ENCODE results near the gene TNFAIP2.

TNFAIP2 gene

DNA sequence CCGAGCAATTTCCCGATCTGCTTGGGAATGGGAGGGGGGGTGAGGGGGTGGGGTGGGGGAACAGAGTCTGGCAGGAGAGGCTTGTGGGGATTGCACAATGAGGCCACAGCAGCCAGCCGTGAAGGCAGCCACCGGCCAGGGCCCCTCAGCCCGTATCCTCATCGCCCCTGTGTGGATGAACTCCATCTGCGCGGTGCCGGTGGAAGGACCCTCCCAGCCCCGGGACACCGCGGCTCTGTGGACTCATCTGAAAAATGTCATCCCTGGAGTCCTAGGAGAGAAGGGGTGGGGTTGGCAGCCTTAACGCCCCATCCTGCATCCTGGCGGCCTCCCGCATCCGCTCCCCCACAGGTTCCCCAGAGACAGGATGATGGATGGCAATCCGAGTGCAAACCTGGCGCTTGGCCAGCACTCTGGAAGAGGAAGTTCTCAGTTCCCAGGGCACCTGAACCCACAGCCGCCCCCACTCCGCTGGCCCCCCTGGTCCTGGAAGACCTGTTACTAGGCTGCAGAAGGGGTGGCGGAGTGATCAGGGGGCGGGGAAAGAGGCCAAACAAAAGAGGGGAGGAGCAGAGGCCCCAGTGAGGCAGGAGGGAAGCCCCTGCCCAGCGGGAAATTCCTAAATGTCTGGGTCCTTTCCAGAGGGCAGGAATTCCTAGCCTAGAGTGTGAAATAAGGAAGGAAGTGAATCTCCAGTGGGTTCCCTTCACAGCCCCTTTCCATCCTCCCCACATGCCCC lies 1.2 kb upstream of the TNFAIP2 start:
- no peak for DNase-seq (ENCODE audit: low read depth in 2 of 2)

DNA sequence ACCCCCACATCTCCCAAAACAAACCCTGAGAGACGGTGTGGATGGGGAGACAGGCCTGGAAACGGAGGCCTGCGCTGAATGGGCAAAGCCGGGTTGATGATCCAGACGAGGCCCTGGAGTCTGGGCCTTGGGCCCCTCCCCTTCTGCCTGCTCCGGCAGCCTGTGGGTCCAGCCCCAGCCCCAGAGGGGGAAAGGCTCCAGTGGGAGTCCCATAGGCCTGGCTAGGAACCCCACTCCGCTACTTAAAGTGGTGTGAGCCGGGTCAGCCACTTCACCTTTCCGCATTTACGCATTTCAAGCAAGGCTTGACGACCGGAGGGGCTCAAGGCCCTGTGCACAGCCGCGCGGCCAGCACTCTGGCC lies 695 bp upstream of the TNFAIP2 start:
- no peak for DNase-seq (ENCODE audit: low read depth in 2 of 2)

GRCh38 chr14:103123634-103124500 lies 606 bp downstream of the TNFAIP2 start:
- DNase-seq (ENCODE audit: low read depth in 2 of 2) = no peak

DNA sequence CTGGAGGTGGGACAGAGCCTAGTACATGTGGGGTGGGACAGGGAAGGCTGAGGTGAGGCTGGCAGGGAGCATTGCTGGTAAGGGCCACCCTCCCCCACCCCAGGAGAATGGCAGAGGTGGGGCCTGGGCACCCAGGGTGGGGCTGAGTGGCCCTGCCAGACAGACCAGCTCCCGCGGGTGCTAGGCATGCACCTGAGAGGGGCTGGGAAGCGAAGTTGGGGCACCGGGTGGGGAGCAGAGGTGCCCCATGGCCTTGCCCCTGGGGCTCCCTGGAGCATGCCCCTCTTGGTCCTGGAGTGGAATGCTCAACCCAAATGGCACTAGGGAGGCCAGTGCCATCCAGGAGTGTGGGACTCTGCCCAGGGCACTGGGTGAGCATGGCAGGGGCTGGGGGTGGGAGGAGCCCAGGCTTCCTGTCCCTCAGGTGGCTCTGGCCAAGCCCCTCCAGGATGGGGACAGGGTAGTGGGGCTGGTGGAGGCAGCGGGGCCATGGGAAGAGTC lies 1.3 kb downstream of the TNFAIP2 start:
- no peak for DNase-seq (ENCODE audit: low read depth in 2 of 2)

DNA sequence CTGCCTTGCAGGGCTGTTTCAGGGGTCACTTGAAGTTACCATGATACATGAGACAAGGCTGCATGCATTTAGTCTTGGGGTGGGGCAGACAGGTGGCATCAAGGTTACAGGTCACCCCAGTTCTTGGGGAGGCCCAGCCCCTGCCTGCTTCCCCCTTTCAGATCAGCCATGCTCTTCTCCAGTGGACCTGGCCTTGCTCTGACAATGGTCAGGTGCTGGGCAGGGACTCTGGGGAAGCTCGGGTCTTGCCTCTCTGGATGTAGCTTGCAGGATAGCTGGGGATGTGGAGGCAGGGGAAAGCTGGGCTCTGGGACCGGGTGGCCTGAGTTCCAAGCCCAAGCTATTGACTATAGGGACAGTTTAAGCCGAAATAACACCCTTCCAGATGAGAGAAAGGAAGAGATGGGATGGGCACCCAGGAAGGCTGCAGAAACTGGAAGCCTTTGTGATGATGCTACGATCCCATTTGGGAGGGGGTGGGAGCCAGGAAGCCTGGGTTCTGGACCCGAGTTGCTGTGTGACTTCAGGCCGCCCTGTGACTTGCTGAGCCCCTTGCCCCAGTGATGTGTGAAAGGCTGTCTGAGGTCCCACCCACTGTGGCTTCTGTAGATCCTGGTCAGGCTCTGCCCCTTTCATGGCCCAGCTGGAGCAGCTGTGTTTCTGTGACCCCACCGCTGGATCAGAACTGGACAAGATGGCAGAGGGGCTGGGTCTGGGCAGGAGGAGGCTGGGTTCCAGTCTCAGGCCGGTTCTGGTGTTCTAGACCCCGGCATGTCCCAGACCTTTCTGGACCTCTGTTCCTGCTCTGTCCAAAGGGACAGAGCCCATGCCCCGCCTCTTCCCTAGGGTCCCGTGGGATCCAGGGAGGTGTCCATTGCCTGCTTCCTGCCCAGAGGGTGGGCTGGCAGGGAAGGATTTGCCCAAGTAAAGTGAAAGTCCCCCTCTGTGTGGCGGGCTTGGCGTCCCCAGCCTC lies 2.1 kb downstream of the TNFAIP2 start:
- no peak for DNase-seq (ENCODE audit: low read depth in 2 of 2)

- no peak for DNase-seq (ENCODE audit: low read depth in 2 of 2)
Measured at GRCh38 chr14:103126088-103126872, 3.0 kb downstream of the TNFAIP2 start.

GRCh38 chr14:103126873-103127304 lies 3.6 kb downstream of the TNFAIP2 start:
- DNase-seq (ENCODE audit: low read depth in 2 of 2) = no peak

DNA sequence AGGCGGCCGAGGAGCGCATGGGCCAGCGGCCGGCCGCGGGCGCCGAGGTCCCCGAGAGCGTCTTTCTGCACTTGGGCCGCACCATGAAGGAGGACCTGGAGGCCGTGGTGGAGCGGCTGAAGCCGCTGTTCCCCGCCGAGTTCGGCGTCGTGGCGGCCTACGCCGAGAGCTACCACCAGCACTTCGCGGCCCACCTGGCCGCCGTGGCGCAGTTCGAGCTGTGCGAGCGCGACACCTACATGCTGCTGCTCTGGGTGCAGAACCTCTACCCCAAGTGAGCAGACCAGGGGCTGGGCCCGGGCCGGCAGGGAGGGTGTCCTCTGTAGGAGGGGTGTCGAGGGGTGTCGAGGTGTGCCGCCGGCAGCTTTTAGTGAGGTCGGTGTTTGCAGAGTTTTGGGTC lies 4.1 kb downstream of the TNFAIP2 start:
- DNase-seq (ENCODE audit: low read depth in 2 of 2) = no peak

- DNase-seq (ENCODE audit: low read depth in 2 of 2) = no peak
Measured at GRCh38 chr14:103127861-103128598, 4.8 kb downstream of the TNFAIP2 start.

DNA sequence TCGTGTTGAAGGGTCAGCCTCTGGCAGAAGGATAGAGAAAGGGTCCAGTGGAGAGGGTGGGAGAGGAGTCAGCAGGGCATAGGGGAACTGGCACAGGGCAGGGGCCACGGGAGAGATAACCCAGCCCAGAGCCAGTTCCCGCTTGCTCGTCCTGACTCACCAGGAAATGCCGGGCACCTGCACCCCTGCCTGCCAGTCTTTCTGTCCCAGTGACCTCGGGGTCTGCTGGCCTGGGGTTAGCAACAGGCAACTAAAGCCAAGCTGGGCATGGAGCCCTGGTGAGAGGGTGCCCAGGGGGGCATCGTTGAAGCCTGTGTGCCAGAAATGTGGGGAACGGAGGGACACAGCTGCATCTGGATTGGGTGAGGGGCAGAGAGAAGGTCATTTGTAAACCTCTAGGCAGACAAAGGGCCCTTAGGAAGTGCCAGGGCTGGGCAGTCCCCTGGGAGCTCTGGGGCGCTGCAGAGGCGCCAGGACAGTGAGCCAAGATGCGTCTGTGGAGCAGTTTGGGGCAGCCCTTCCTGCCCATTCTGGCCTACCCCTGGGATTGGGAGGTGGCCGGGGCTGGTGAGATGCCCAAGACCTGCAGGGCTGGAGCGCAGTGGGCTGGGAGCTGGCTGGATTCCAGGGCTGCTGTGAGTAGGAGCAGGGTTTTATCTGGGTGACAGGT lies 5.5 kb downstream of the TNFAIP2 start:
- no peak for DNase-seq (ENCODE audit: low read depth in 2 of 2)

DNA sequence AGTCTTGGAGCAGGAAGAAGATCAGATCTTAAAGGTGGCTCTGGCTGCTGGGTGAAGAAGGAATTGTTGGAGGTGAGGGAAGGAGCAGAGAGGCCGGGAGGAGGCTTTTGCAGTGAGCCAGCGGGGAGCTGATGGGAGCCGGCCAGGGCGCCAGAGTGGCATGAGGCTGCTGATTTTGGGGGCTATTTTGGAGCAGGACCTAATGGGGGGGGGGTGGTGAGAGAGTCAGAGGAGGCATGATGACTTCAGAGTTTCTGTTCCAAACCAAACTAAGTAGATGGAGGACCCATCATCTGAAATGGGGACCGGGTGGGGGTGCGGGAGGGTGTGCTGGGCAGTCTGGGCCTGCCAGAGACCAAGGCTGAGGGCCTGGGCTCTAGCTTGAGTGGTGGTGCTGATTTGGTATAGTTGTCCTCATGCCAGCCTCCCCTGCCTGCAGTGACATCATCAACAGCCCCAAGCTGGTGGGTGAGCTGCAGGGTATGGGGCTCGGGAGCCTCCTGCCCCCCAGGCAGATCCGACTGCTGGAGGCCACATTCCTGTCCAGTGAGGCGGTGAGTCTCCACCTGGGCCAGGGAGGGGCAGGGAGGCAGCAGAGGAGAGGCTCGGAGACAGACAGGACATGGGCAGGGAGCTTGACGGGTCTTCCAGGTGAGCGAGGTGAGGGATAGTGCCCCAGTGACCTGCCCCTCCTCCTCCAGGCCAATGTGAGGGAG lies 6.2 kb downstream of the TNFAIP2 start:
- no peak for DNase-seq (ENCODE audit: low read depth in 2 of 2)

GRCh38 chr14:103130017-103130764 lies 6.9 kb downstream of the TNFAIP2 start:
- DNase-seq (ENCODE audit: low read depth in 2 of 2) = no peak

GRCh38 chr14:103130965-103131364 lies 7.7 kb downstream of the TNFAIP2 start:
- DNase-seq (ENCODE audit: low read depth in 2 of 2) = no peak

DNA sequence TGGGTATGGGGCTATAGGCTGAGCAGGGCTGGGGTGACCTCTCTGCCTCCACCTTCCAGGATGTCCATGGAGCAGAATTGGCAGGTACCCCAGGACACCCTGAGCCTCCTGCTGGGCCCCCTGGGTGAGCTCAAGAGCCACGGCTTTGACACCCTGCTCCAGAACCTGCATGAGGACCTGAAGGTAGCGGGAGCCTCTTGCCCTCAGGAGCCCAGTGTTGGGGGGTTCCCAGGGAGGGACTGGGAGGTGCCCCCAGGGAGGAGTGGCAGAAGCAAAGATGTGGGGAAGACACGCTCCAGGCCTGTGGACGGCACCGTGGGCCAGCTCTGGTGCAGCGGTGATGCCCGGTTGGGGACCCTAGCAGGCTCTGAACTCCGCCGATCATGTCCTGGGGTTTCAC lies 8.3 kb downstream of the TNFAIP2 start:
- no peak for DNase-seq (ENCODE audit: low read depth in 2 of 2)

DNA sequence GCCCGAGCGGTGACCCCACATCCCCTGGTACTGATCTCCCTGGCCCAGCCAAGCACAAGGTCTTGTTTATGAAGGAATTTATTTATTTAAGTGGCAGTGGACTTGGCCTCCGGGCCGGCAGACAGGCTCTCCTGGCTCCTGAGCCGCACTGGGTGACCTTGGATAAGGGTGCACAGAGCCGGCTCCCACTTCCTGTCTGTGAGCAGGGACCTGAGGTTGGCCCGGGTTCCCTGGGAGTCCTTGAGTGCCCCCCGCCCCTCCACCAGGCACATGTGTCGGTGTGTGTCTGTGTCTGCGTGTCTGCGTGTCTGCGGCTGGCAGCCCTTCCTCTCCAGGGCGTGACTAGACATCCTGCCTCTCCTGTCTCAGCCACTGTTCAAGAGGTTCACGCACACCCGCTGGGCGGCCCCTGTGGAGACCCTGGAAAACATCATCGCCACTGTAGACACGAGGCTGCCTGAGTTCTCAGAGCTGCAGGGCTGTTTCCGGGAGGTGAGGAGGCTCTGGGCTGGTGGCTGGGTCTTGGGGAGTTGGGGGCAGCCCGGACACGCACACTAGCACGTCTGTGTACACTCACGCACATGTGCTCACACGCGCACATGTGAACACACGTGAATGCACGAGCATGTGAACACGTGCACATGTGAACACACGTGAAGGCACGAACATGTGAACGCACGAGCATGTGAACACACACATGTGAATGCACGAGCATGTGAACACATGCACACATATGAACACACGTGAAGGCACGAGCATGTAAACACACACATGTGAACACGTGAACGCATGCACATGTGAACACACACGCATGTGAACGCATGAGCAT lies 9.3 kb downstream of the TNFAIP2 start:
- DNase-seq (ENCODE audit: low read depth in 2 of 2) = no peak

GRCh38 chr14:103133210-103134140 lies 10.2 kb downstream of the TNFAIP2 start:
- DNase-seq (ENCODE audit: low read depth in 2 of 2) = no peak

Measured in stimulated activated CD8-positive, alpha-beta memory T cell treated with anti-CD3 and anti-CD28 coated beads, Interleukin-15, amount 100 ng/mL, for 48 hours (primary cell).